Measurements from ENCODE around the gene MTUS2.

DNA sequence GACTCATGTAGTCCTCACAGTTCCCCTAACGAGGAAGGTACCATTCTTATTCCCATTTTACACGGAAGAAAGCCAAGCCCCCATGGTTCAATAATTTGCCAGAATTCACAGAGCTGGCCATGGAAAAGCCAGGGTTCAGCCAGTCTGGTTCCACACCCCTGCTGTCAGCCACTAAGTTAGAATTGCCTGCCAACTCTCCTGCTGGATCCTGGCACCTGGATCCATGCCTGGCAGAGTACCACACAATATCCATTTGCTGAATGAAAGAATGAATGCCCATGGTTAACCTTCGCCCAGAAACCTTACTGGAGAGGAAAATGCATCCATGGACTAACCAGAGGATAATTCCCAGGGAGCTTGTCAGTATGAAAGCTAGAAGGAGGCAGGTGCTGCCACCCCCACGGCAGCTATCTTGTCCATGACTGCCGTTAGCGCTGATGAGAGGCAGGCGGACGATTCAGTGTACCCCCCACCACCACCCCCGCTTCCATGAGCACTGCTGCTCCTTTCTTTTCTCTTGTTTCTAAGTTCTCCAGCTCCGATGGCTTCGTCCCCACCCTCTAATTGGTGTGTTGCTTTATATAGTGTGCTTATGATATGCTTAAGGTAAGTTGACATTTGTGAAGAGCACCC lies 660.9 kb downstream of the MTUS2 start:
- TF ChIP-seq CTCF (IDR thresholded peaks at IDR 0.05; ENCODE audit: poor library complexity) (no peak), EZH2phosphoT487 (IDR thresholded peaks at IDR 0.05; ENCODE audit: low read depth, severe bottlenecking, unreplicated experiment) (no peak), EZH2 (IDR thresholded peaks at IDR 0.05; ENCODE audit: borderline replicate concordance) (no peak)

All from hepatocyte (in vitro differentiated cells).